Eye (tissue), 1 donor: ENCODE data around the gene NAPG.
"Not testable (repeated sequence)": the region's sequence is repeated elsewhere in the genome, so short reads cannot be mapped to it uniquely, and the experiment has no call there.

Experiments
- DNase-seq: peaks from one replicate; pipeline ENCODE4 v3.0.0-alpha.2; 2015

NAPG gene

GRCh38 chr18:10514601-10515000 lies 11.2 kb upstream of the NAPG start:
- no peak for DNase-seq

GRCh38 chr18:10515456-10515855 lies 10.4 kb upstream of the NAPG start:
- DNase-seq: no peak

- DNase-seq: no peak
Measured at GRCh38 chr18:10516078-10516477, 9.7 kb upstream of the NAPG start.

- DNase-seq: peak; percentile 89
Measured at GRCh38 chr18:10518595-10519255, 7.1 kb upstream of the NAPG start.

- peak; percentile 20 for DNase-seq
Measured at GRCh38 chr18:10519366-10519765, 6.5 kb upstream of the NAPG start.

- DNase-seq: peak; percentile 95
Measured at GRCh38 chr18:10519999-10520935, 5.6 kb upstream of the NAPG start.

- no peak for DNase-seq
Measured at GRCh38 chr18:10521566-10521965, 4.3 kb upstream of the NAPG start.

GRCh38 chr18:10522574-10522973 lies 3.3 kb upstream of the NAPG start:
- DNase-seq: no peak

GRCh38 chr18:10523544-10523943 lies 2.3 kb upstream of the NAPG start:
- DNase-seq: no peak

- no peak for DNase-seq
Measured at GRCh38 chr18:10524507-10525370, 1.1 kb upstream of the NAPG start.

GRCh38 chr18:10525371-10525691 lies 496 bp upstream of the NAPG start:
- no peak for DNase-seq

GRCh38 chr18:10526561-10526949 lies 728 bp downstream of the NAPG start:
- no peak for DNase-seq

GRCh38 chr18:10528439-10528838 lies 2.6 kb downstream of the NAPG start:
- DNase-seq: no peak

- no peak for DNase-seq
Measured at GRCh38 chr18:10530002-10530401, 4.2 kb downstream of the NAPG start.

GRCh38 chr18:10530852-10531251 lies 5.0 kb downstream of the NAPG start:
- no peak for DNase-seq

GRCh38 chr18:10533111-10533510 lies 7.3 kb downstream of the NAPG start:
- DNase-seq: no peak

- no peak for DNase-seq
Measured at GRCh38 chr18:10536280-10536679, 10.5 kb downstream of the NAPG start.

- no peak for DNase-seq
Measured at GRCh38 chr18:10537765-10538164, 11.9 kb downstream of the NAPG start.

- DNase-seq: not testable (repeated sequence)
Measured at GRCh38 chr18:10539124-10539523, 13.3 kb downstream of the NAPG start.

GRCh38 chr18:10543277-10543676 lies 17.4 kb downstream of the NAPG start:
- DNase-seq: no peak

GRCh38 chr18:10544093-10544748 lies 18.4 kb downstream of the NAPG start:
- no peak for DNase-seq

GRCh38 chr18:10546557-10547300 lies 20.9 kb downstream of the NAPG start:
- no peak for DNase-seq
